ENCODE results near the gene CATSPERD.

The CATSPERD gene

GRCh38 chr19:5786593-5787408 is 66.4 kb downstream of the CATSPERD start:
- DNase-seq (ENCODE audit: low read depth in 2 of 3, low spot score in 1 of 3), result no peak

GRCh38 chr19:5787409-5788182 is 67.2 kb downstream of the CATSPERD start:
- DNase-seq (ENCODE audit: low read depth in 2 of 3, low spot score in 1 of 3), result no peak

- DNase-seq (ENCODE audit: low read depth in 2 of 3, low spot score in 1 of 3), result no peak
These were observed 68.0 kb downstream of the CATSPERD start for GRCh38 chr19:5788422-5788821.

- no peak for DNase-seq (ENCODE audit: low read depth in 2 of 3, low spot score in 1 of 3)
These were observed 68.9 kb downstream of the CATSPERD start for GRCh38 chr19:5789351-5789761.

- no peak for DNase-seq (ENCODE audit: low read depth in 2 of 3, low spot score in 1 of 3)
These were observed 69.6 kb downstream of the CATSPERD start for GRCh38 chr19:5789886-5790558.

GRCh38 chr19:5790559-5791520 is 70.4 kb downstream of the CATSPERD start, which contains the start of gene DUS3L:
Gene DUS3L, minus strand, starts transcription at chr19:5791163. Its CDS starts 22 bp downstream, at chr19:5791141.
- DNase-seq (ENCODE audit: low read depth in 2 of 3, low spot score in 1 of 3), result peak; percentile 94 to 98 (median 96)

GRCh38 chr19:5792224-5792623 is 71.8 kb downstream of the CATSPERD start:
- no peak for DNase-seq (ENCODE audit: low read depth in 2 of 3, low spot score in 1 of 3)

GRCh38 chr19:5793188-5793587 is 72.8 kb downstream of the CATSPERD start:
- no peak for DNase-seq (ENCODE audit: low read depth in 2 of 3, low spot score in 1 of 3)

- no peak for DNase-seq (ENCODE audit: low read depth in 2 of 3, low spot score in 1 of 3)
These were observed 75.0 kb downstream of the CATSPERD start for GRCh38 chr19:5795382-5795919.

- no peak for DNase-seq (ENCODE audit: low read depth in 2 of 3, low spot score in 1 of 3)
These were observed 77.8 kb downstream of the CATSPERD start for GRCh38 chr19:5798244-5798643.

GRCh38 chr19:5799247-5800241 is 79.1 kb downstream of the CATSPERD start:
- no peak for DNase-seq (ENCODE audit: low read depth in 2 of 3, low spot score in 1 of 3)

- DNase-seq (ENCODE audit: low read depth in 2 of 3, low spot score in 1 of 3), result no peak
These were observed 80.2 kb downstream of the CATSPERD start for GRCh38 chr19:5800361-5801270.

- DNase-seq (ENCODE audit: low read depth in 2 of 3, low spot score in 1 of 3), result no peak
These were observed 81.6 kb downstream of the CATSPERD start for GRCh38 chr19:5801796-5802619.

GRCh38 chr19:5803441-5803751 is 83.0 kb downstream of the CATSPERD start:
- no peak for DNase-seq (ENCODE audit: low read depth in 2 of 3, low spot score in 1 of 3)

GRCh38 chr19:5803752-5804515 is 83.5 kb downstream of the CATSPERD start:
- DNase-seq (ENCODE audit: low read depth in 2 of 3, low spot score in 1 of 3), result peak; percentile 91 to 94 (median 93)
